Measurements from ENCODE around the gene ZNF747. TPM values are rescaled to one million over a fixed set of nuclear protein-coding genes. Genes with fewer than 3 reads are reported as not detected.

Gene ZNF747
- total RNA-seq, 1 experiment from 2014 or later: 14.5 TPM

- Histone ChIP-seq H3K4me2 (no peak overlapping the region), H3K9me3 (ENCODE audit: insufficient read depth, low read depth) (no peaks in the 10 kb centered on the region), H3K79me2 (ENCODE audit: low read depth) (0 out of 2 replicates have a peak, but pooled peaks cover 3% of the 10 kb centered on the region), H3F3A (ENCODE audit: insufficient read depth, low read depth) (peaks cover 31% of the 10 kb centered on the region), H3K4me3 (no peak overlapping the region), H3K9me2 (ENCODE audit: insufficient read depth) (no peaks in the 10 kb centered on the region), H3K27ac (no peak overlapping the region), H4K20me1 (ENCODE audit: insufficient read depth) (no peaks in the 10 kb centered on the region), H3K4me1 (replicated peaks; ENCODE audit: insufficient read depth) (peaks cover 35% of the 10 kb centered on the region), H3K36me3 (ENCODE audit: low read depth) (no peaks in the 10 kb centered on the region), H3K27me3 (ENCODE audit: insufficient read depth, low read depth) (no peaks in the 10 kb centered on the region), H2AFZ (no peak overlapping the region)
- POLR2A ChIA-PET (ENCODE audit: unreplicated experiment): interaction anchor here (1.1 kb wide), 1 partner anchor 115 kb away, joined by 7 read pairs; no protein-coding TSS in a partner anchor
- no peak for TF ChIP-seq EZH2 (IDR thresholded peaks at IDR 0.05; ENCODE audit: low read depth)
- TF ChIP-seq, protein P1, sequence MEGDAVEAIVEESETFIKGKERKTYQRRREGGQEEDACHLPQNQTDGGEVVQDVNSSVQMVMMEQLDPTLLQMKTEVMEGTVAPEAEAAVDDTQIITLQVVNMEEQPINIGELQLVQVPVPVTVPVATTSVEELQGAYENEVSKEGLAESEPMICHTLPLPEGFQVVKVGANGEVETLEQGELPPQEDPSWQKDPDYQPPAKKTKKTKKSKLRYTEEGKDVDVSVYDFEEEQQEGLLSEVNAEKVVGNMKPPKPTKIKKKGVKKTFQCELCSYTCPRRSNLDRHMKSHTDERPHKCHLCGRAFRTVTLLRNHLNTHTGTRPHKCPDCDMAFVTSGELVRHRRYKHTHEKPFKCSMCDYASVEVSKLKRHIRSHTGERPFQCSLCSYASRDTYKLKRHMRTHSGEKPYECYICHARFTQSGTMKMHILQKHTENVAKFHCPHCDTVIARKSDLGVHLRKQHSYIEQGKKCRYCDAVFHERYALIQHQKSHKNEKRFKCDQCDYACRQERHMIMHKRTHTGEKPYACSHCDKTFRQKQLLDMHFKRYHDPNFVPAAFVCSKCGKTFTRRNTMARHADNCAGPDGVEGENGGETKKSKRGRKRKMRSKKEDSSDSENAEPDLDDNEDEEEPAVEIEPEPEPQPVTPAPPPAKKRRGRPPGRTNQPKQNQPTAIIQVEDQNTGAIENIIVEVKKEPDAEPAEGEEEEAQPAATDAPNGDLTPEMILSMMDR (conservative IDR thresholded peaks at IDR 0.05): no peak
- no peak for DNase-seq
- CTCF ChIA-PET: interaction anchor here (1.4 kb wide), 1 partner anchor 136 kb away, joined by 4 read pairs; the partner anchor contains the start of gene DCTPP1
- intact Hi-C loops (cut with micrococcal nuclease; ENCODE audit: unreplicated experiment): no loop called here
- BruUV-seq (replicated peaks): no TSS peak
Observed at GRCh38 chr16:30565984-30566383, 31.3 kb upstream of the ZNF747 start.

- Histone ChIP-seq H3K9me2 (ENCODE audit: insufficient read depth) (no peaks in the 10 kb centered on the region), H3K27me3 (ENCODE audit: insufficient read depth, low read depth) (no peaks in the 10 kb centered on the region), H3K9me3 (ENCODE audit: insufficient read depth, low read depth) (no peaks in the 10 kb centered on the region), H3K4me1 (replicated peaks; ENCODE audit: insufficient read depth) (peaks cover 33% of the 10 kb centered on the region), H2AFZ (no peak overlapping the region), H3K4me3 (no peak overlapping the region), H4K20me1 (ENCODE audit: insufficient read depth) (no peaks in the 10 kb centered on the region), H3K36me3 (ENCODE audit: low read depth) (no peaks in the 10 kb centered on the region), H3K79me2 (ENCODE audit: low read depth) (no peaks in the 10 kb centered on the region), H3K4me2 (no peak overlapping the region), H3K27ac (no peak overlapping the region), H3F3A (ENCODE audit: insufficient read depth, low read depth) (peaks cover 31% of the 10 kb centered on the region)
- TF ChIP-seq, protein P1 (conservative IDR thresholded peaks at IDR 0.05): no peak
- no peak for TF ChIP-seq EZH2 (IDR thresholded peaks at IDR 0.05; ENCODE audit: low read depth)
- intact Hi-C loops (cut with micrococcal nuclease; ENCODE audit: unreplicated experiment): no loop called here
- no TSS peak for BruUV-seq (replicated peaks)
- ChIA-PET POLR2A (ENCODE audit: unreplicated experiment) (interaction anchor here (1.1 kb wide), 1 partner anchor 114 kb away, joined by 7 read pairs; no protein-coding TSS in a partner anchor), CTCF (interaction anchor here (1.4 kb wide), 1 partner anchor 136 kb away, joined by 4 read pairs; the partner anchor contains the start of gene DCTPP1)
- DNase-seq: no peak
Observed at GRCh38 chr16:30565526-30565925, 30.9 kb upstream of the ZNF747 start.

DNA sequence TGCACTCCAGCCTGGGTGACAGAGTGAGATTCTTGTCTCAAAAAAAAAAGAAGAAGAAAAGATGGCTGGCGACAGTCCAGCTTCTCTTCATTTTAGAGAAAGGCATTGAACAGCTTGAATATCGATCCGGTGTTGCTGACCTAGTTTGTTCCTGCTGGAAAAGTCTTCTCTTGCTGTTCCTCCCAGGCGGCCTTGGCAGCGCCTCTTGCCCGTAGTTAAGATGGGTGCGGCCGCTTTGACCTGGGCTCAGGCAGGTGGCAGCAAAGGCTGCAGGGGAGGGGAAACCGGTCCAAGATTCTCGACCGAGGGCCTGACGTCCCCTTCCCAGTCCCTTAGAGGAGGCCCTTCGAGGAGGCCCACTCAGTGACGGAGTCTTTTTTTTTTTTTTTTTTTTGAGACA, 27.4 kb upstream of the ZNF747 start:
- ChIA-PET CTCF (interaction anchor here (1.2 kb wide), 1 partner anchor 132 kb away, joined by 5 read pairs; the partner anchor contains the start of gene DCTPP1), POLR2A (ENCODE audit: unreplicated experiment) (no interaction called here)
- Histone ChIP-seq H4K20me1 (ENCODE audit: insufficient read depth) (no peaks in the 10 kb centered on the region), H2AFZ (peak overlapping the region; percentile 76; the same call in 1 of the 2 replicates), H3K27ac (no peak overlapping the region), H3K36me3 (ENCODE audit: low read depth) (no peaks in the 10 kb centered on the region), H3K4me2 (peak overlapping the region; percentile 75; the same call in 1 of the 2 replicates), H3K27me3 (ENCODE audit: insufficient read depth, low read depth) (no peaks in the 10 kb centered on the region), H3F3A (ENCODE audit: insufficient read depth, low read depth) (peaks cover 16% of the 10 kb centered on the region; the same call in 1 of the 2 replicates), H3K4me1 (replicated peaks; ENCODE audit: insufficient read depth) (peaks cover 15% of the 10 kb centered on the region), H3K9me2 (ENCODE audit: insufficient read depth) (no peaks in the 10 kb centered on the region), H3K9me3 (ENCODE audit: insufficient read depth, low read depth) (no peaks in the 10 kb centered on the region), H3K79me2 (ENCODE audit: low read depth) (peaks cover 8% of the 10 kb centered on the region), H3K4me3 (no peak overlapping the region; the same call in 1 of the 2 replicates)
- intact Hi-C loops (cut with micrococcal nuclease; ENCODE audit: unreplicated experiment): no loop called here
- DNase-seq: no peak
- no peak for TF ChIP-seq EZH2 (IDR thresholded peaks at IDR 0.05; ENCODE audit: low read depth)
- TF ChIP-seq, protein P1 (conservative IDR thresholded peaks at IDR 0.05): no peak
- no TSS peak for BruUV-seq (replicated peaks)

Data from PC-9 (cell line).